Measurements from ENCODE around the gene R3HCC1L. TPM values are rescaled to one million over a fixed set of nuclear protein-coding genes. Genes with fewer than 3 reads are reported as not detected.

R3HCC1L gene
- polyA plus RNA-seq, 1 donor from 2014 or later: 15.1 TPM

DNA sequence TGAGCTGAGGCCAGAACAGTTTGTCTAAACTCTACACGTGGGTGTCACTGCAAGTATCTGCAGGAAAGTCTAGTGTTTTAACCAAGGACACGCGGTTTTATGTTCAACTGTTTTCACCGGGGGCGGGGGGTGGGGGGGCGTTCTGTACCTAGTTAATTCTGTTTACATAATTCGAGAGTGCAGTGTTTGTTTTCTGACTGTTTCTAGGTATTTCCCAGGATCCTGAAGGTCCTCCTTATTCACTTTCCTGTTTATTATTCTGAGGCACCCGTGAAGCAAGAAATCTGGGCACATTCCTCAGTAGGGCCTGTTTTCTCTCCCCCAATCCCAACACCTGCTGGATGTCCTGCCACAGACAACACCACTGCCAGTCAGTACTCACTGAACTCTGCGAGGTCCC is 125.9 kb downstream of the R3HCC1L start:
- Mint-ChIP-seq H3K36me3 (no peaks in the 10 kb centered on the region), H3K4me3 (no peak overlapping the region), H3K4me1 (peaks cover 0 to 1% (median 0%) of the 10 kb centered on the region in 3 donors), H3K27ac (peak overlapping the region in 1 of 3 donors; percentile 7), H3K27me3 (peaks cover 2% of the 10 kb centered on the region), H3K9me3 (peaks cover 0 to 2% (median 0%) of the 10 kb centered on the region in 3 donors)

GRCh38 chr10:98260752-98261151 is 126.3 kb downstream of the R3HCC1L start:
- H3K36me3 Mint-ChIP-seq: no peaks in the 10 kb centered on the region
- peaks cover 2% of the 10 kb centered on the region for H3K27me3 Mint-ChIP-seq
- H3K9me3 Mint-ChIP-seq: peaks cover 0 to 2% (median 0%) of the 10 kb centered on the region in 3 donors
- H3K27ac Mint-ChIP-seq: peak overlapping the region in 1 of 3 donors; percentile 7
- H3K4me1 Mint-ChIP-seq: peaks cover 0 to 1% (median 0%) of the 10 kb centered on the region in 3 donors
- no peak overlapping the region for H3K4me3 Mint-ChIP-seq

DNA sequence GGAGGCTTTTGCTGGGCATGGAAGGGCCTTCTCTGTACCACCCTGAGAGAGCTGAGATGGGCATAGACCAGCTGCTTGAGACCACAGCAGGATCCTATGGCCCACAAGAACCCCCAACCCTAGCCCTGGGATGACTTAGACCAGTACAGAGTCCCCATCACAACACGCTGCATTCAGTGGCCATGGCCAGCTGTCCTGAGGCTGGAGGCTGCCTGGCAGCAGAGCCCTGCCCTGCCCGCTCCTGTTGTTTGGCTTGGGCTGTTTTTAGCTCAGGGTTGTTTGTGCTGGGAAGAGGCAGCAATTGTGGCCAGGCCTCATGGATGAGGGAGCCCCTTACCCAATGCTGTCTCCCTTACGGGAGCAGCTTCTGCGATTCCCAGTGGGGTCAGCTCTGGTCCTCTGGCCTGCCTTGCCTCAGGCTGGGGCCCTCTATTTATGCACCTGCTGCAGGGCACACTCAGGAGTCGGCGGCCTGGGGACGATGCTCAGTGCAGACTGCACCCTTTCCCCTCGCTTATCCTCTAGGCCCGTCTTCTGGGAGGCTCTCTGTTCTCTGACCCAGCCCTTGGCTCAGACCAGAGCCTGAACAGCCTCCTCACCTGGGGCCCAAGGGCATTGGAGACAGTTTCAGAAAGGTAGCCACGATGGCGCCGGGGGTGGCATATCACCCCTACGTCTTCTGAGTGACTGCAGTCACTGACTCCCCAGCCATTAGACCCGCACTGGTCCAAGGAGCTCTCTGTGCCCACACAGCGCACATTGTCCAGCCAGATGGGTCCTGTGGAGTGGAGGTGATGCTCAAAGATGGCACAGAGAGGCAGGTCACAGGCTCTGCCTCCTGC is 127.2 kb downstream of the R3HCC1L start:
- peaks cover 8% of the 10 kb centered on the region for H3K27me3 Mint-ChIP-seq
- H3K36me3 Mint-ChIP-seq: no peaks in the 10 kb centered on the region
- H3K9me3 Mint-ChIP-seq: no peaks in the 10 kb centered on the region
- peak overlapping the region in 1 of 3 donors; percentile 13 for H3K27ac Mint-ChIP-seq
- H3K4me1 Mint-ChIP-seq: peaks cover 0 to 3% (median 0%) of the 10 kb centered on the region in 3 donors
- H3K4me3 Mint-ChIP-seq: no peak overlapping the region

DNA sequence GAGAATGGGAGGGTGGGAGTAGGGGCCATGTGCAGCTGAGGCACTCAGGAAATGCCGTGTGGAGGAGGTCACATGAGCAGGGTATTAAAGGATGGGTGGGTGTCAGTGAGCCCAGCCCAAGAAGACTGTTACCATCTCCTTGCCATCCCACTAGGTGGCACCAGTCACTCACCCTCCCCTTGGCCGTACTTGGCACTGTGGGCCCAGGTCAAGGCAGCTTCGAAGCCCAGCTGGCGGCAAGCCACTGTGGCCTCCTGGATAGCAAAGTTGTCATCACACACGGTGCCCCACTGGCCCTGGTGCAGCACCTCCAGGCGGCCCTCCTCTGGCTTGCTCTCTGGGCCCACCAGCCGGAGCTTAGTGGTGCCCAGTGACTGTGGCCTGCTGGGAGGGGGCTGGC is 128.1 kb downstream of the R3HCC1L start:
- H3K27ac Mint-ChIP-seq: peak overlapping the region in 1 of 3 donors; percentile 13
- no peak overlapping the region for H3K4me3 Mint-ChIP-seq
- peaks cover 17% of the 10 kb centered on the region for H3K27me3 Mint-ChIP-seq
- no peaks in the 10 kb centered on the region for H3K36me3 Mint-ChIP-seq
- peaks cover 0 to 3% (median 0%) of the 10 kb centered on the region in 3 donors for H3K4me1 Mint-ChIP-seq
- H3K9me3 Mint-ChIP-seq: no peaks in the 10 kb centered on the region

DNA sequence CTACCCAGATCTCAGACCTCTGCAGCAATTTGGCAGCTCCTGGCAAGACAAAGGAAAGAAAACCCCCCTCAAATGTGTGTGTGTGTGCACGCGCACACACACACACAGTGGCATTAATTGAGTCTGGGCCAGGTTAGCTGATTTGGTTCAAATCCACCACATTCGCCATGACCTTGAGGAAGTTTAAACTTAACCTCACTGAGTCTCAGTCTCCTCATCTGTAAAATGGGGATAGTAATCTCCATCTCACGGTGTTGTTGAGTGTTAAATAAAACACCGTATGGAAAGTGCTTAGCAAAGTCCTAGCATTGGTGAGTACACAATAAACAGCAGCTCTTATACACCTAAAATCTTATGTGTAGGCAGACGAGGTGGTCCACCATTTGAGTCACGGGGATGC is 128.6 kb downstream of the R3HCC1L start:
- Mint-ChIP-seq H3K27ac (peak overlapping the region in 1 of 3 donors; percentile 63), H3K27me3 (peaks cover 20% of the 10 kb centered on the region), H3K9me3 (no peaks in the 10 kb centered on the region), H3K36me3 (no peaks in the 10 kb centered on the region), H3K4me3 (no peak overlapping the region), H3K4me1 (peaks cover 0 to 3% (median 3%) of the 10 kb centered on the region in 3 donors)

- peaks cover 29% of the 10 kb centered on the region for H3K27me3 Mint-ChIP-seq
- peaks cover 0 to 3% (median 2%) of the 10 kb centered on the region in 3 donors for H3K4me1 Mint-ChIP-seq
- H3K9me3 Mint-ChIP-seq: no peaks in the 10 kb centered on the region
- H3K4me3 Mint-ChIP-seq: peak overlapping the region in 1 of 4 donors; percentile 40
- no peak overlapping the region for H3K27ac Mint-ChIP-seq
- H3K36me3 Mint-ChIP-seq: no peaks in the 10 kb centered on the region
Measured at GRCh38 chr10:98264378-98265065, 130.1 kb downstream of the R3HCC1L start.

- H3K4me3 Mint-ChIP-seq: peak overlapping the region in 1 of 4 donors; percentile 58
- peaks cover 34% of the 10 kb centered on the region for H3K27me3 Mint-ChIP-seq
- H3K27ac Mint-ChIP-seq: no peak overlapping the region
- peaks cover 0 to 3% (median 2%) of the 10 kb centered on the region in 3 donors for H3K4me1 Mint-ChIP-seq
- no peaks in the 10 kb centered on the region for H3K36me3 Mint-ChIP-seq
- no peaks in the 10 kb centered on the region for H3K9me3 Mint-ChIP-seq
Measured at GRCh38 chr10:98265403-98266378, 131.2 kb downstream of the R3HCC1L start.

GRCh38 chr10:98266647-98267046 is 132.2 kb downstream of the R3HCC1L start:
- H3K4me3 Mint-ChIP-seq: peak overlapping the region in 2 of 4 donors; percentile 44 to 58
- no peaks in the 10 kb centered on the region for H3K9me3 Mint-ChIP-seq
- H3K27ac Mint-ChIP-seq: no peak overlapping the region
- H3K27me3 Mint-ChIP-seq: peaks cover 38% of the 10 kb centered on the region
- H3K4me1 Mint-ChIP-seq: peaks cover 0 to 3% (median 2%) of the 10 kb centered on the region in 3 donors
- H3K36me3 Mint-ChIP-seq: no peaks in the 10 kb centered on the region

DNA sequence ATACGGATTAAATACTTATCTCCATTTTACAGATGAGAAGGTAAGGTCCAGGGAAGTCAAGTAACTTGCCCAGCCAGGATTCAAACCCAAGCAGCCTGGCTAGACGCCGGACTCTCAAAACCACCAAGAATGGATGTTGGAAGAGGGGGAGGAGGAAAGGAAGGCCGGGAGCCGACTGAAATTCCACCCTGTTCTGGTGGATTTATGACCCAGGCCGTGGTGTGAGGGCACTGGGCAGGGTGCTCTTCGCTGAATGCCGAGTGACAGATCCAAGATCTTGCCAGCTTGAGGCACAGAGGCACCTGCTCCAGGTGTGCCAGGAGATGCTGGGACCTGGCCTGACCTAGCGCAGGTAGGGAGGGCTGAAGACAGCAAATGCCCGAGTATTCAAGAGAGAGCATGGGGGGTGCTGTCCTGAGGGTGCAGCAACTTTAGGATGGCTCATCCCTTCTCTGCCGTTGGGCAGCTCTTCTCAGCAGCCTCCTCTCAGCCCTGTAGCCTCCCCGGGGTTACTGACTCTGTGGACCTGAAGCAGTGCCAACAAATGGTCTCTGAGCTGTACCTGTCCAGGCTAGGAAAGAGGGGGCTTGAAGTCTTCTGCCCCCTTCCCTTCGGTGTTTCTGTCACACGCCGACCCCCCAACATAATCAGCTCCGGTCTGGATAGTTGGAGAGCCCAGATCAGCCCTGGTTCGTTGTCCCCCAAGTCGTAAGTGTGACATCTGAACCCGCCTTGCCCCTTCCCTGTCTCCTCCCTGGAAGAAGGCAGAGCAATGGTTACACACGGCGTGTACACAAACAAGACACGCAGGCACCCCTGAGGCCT is 132.8 kb downstream of the R3HCC1L start:
- no peaks in the 10 kb centered on the region for H3K36me3 Mint-ChIP-seq
- H3K27me3 Mint-ChIP-seq: peaks cover 38% of the 10 kb centered on the region
- H3K4me3 Mint-ChIP-seq: peak overlapping the region; percentile 44 to 84 (median 58)
- H3K4me1 Mint-ChIP-seq: peaks cover 0 to 3% (median 2%) of the 10 kb centered on the region in 3 donors
- no peaks in the 10 kb centered on the region for H3K9me3 Mint-ChIP-seq
- H3K27ac Mint-ChIP-seq: peak overlapping the region in 1 of 3 donors; percentile 37

DNA sequence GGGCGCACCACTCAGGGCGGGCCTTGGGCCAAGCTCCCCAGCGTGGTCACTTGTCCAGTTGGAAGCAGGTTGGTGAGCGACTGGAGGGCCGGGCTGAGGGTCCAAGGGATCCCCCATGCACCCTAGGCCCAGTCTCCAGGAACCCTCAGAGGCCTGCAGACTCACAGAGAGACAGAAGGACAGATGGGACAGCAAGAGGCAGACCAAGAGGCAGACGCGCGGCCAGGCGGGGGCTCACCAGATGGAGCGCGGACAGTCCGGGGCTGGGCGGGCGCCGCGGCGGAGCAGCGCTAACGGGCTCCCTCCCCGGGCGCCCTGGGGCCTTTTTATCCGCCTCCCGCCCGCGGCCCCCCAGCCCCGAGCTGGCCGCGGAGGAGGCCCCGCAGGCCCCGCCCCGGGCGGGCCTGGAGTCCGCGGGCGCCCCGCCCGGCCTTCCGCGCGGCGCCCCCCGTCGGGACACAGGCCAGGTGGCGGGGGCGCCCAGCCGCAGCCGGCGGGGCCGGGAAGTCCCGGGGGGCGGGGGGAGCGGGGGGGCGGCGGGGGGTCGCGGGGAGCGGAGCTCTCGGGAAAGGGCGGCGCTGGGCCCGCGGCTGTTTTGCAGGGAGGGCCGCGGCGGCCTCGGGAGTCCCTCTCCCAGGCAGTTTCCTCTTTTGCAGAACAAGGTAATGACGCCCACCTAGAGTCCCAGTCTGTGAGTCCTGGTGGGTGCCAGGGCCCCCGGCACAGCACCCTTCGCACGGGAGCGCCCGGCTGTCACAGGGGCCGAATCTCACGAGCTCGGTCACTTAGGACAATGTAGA is 133.6 kb downstream of the R3HCC1L start, which contains the start of gene LOXL4:
TSS of gene LOXL4 (minus strand) at position 301 of the 800 bp plus-strand sequence. CDS start 5,175 bp downstream, outside the sequence.
- peak within 1 kb of the TSS in 1 of 3 donors; percentile 37 for H3K27ac Mint-ChIP-seq
- peaks cover 0 to 3% (median 2%) of the 10 kb centered on the region in 3 donors for H3K4me1 Mint-ChIP-seq
- H3K4me3 Mint-ChIP-seq: peak within 1 kb of the TSS; percentile 58 to 89 (median 82)
- H3K27me3 Mint-ChIP-seq: peaks cover 38% of the 10 kb centered on the region
- no peaks in the 10 kb centered on the region for H3K9me3 Mint-ChIP-seq
- H3K36me3 Mint-ChIP-seq: no peaks in the 10 kb centered on the region

GRCh38 chr10:98268694-98269431 is 134.4 kb downstream of the R3HCC1L start:
- no peaks in the 10 kb centered on the region for H3K9me3 Mint-ChIP-seq
- peaks cover 0 to 3% (median 2%) of the 10 kb centered on the region in 3 donors for H3K4me1 Mint-ChIP-seq
- no peaks in the 10 kb centered on the region for H3K36me3 Mint-ChIP-seq
- H3K27ac Mint-ChIP-seq: no peak overlapping the region
- peaks cover 38% of the 10 kb centered on the region for H3K27me3 Mint-ChIP-seq
- H3K4me3 Mint-ChIP-seq: peak overlapping the region; percentile 39 to 89 (median 82)

DNA sequence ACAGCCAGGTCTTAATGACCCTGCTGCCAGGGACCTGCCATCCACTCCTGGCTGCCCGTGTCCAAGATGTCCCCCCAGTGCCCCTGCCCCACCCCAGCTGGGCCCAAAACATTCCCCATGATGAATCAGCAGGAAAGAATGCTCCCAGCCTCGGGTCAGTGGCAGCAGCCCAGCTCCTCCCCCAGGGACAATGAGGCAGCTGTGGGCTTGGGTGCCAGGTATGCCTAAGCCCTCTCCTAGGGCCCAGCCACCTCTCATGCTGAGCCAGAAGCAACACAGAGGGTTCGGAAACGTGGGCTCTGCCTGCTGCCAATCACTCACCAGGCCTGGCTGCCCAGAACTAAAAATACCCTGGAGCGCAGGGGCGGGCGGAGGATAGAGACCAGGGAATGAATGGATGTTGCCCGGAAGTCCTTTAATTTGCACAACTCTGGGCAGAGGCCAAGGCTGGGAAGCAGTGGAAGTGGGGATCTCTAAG is 135.0 kb downstream of the R3HCC1L start:
- H3K9me3 Mint-ChIP-seq: no peaks in the 10 kb centered on the region
- H3K4me3 Mint-ChIP-seq: peak overlapping the region in 2 of 4 donors; percentile 39 to 71

More for the DNA sequence above, 135.0 kb downstream of the R3HCC1L start:
- no peak overlapping the region for H3K27ac Mint-ChIP-seq
- H3K27me3 Mint-ChIP-seq: peaks cover 40% of the 10 kb centered on the region
- H3K36me3 Mint-ChIP-seq: no peaks in the 10 kb centered on the region
- H3K4me1 Mint-ChIP-seq: peaks cover 0 to 3% (median 2%) of the 10 kb centered on the region in 3 donors
